ENCODE data around the gene CYP3A7.

DNA sequence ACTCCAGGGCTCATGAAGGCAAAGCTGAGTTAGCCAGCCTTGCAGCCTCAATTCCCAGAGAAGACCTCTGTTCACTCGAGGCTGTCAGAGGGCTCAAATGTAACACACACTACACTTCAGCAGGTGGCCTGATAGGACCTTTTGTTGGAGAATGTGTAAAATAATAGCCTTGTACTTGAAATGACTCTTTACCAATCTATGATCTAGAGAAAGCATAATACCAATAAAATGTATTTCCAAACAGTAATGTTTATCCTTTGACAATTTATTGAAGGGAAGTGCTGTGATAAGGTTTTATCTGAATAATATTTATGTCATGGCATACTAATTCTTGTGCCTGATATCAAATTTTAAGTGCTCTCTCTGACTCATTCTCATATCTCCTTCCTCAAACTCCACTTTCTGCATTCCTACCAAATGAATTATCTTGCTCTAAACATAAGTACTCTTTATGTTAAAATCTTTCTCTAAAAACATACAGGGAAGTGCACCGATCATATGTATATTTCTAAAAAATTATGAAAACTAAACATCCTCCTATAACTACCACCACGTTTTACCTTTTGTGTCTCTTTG is 20.9 kb downstream of the CYP3A7 start:
- no peak for TF ChIP-seq POLR2A (IDR thresholded peaks at IDR 0.05)
- no peak for TF ChIP-seq CTCF (IDR thresholded peaks at IDR 0.05)
- no peak for TF ChIP-seq POLR2AphosphoS5 (IDR thresholded peaks at IDR 0.05)
- TF ChIP-seq EP300 (IDR thresholded peaks at IDR 0.05), result no peak
